Activated naive CD4-positive, alpha-beta T cell treated with anti-CD3 and anti-CD28 coated beads, Interleukin-2, amount 50 U/mL, for 72 hours (primary cell): ENCODE results near the gene GRIK3. TPM values are rescaled to one million over a fixed set of nuclear protein-coding genes. Genes with fewer than 3 reads are reported as not detected.

ENCODE experiments used
- ATAC-seq, 2 donors: fragments of 150-1000 bp; cut with Tn5 transposase; 2 replicates each; pipeline ENCODE4 v1.10.0; 2021; ENCODE audit warnings: mild to moderate bottlenecking in 2 of 2, moderate library complexity in 2 of 2
- DNase-seq, 2 donors: peaks; one replicate each; pipeline ENCODE4 v3.0.0; 2021 to 2022; ENCODE audit warnings: low spot score in 2 of 2
- H3K27ac Mint-ChIP-seq, 2 donors: one replicate each; pipeline ENCODE4 v1.8.0; 2022; ENCODE audit warnings: mild to moderate bottlenecking in 2 of 2, mixed read lengths in 2 of 2
- H3K36me3 Mint-ChIP-seq, 2 donors: one replicate each; pipeline ENCODE4 v1.8.0; 2022; ENCODE audit warnings: mixed read lengths in 2 of 2
- H3K9me3 Mint-ChIP-seq, 2 donors: one replicate each; pipeline ENCODE4 v1.8.0; 2022; ENCODE audit warnings: mixed read lengths in 2 of 2
- total RNA-seq, 2 donors: library from RNA; stranded (reverse); gene quantifications; one replicate each; pipeline ENCODE4 v1.2.3, GENCODE V29; 2022

Gene GRIK3
- total RNA-seq, 2 donors from 2014 or later: not detected

DNA sequence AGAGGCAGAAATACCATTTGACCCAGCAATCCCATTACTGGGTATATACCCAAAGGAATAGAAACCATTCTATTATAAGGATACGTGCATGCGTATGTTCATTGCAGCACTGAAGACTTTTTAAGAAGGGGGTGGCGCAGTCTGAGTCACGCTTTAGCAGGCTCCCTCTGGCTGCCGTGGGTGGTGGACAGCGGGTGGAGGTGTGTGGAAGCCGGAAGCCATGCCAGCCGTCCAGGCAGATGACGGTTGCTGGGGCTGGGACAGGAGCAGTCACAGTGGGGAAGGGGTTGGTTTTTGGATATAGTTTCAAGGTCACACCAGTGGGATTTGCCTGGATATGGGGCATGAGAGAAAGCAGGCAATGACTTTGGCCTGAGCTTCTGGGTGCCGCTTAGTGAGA is 270.5 kb downstream of the GRIK3 start:
- H3K36me3 Mint-ChIP-seq: no peaks in the 10 kb centered on the region
- H3K27ac Mint-ChIP-seq: no peak overlapping the region
- ATAC-seq (no peak), DNase-seq (no peak)
- no peaks in the 10 kb centered on the region for H3K9me3 Mint-ChIP-seq

DNA sequence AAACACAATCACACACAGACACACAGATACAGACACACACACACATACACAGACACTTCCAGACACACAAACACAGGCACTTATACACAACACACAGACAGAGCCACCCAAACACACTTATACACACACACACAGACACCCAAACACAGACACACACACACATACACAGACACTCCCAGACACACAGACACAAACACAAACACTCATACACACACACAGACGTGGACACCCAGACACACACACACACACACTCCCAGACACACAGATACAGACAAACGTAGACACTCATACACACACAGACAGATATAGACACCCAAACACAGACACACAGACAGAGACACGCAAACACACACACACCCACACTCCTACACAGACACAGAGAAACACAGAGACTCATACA is 272.1 kb downstream of the GRIK3 start:
- Mint-ChIP-seq H3K27ac (no peak overlapping the region), H3K36me3 (no peaks in the 10 kb centered on the region), H3K9me3 (no peaks in the 10 kb centered on the region)
- no peak for DNase-seq
- no peak for ATAC-seq

DNA sequence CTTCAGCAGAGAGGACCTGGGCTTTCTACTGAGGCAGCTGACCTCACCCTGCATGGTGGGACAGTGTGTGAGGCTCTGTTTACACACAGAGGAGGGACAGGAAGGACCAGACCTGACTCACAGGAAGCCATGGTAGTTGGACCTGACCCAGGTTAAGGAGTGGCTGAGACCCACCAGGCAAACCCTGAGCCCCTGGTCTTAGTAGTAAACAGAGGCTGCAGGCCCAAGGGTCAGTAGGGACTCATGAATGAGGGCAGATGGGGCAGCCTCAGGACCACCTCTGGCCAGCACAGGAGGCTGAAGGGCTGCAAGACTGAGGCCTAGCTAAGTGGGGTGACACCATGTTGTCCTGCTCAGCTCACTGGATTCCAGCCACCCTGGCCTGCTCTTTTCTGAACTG is 273.2 kb downstream of the GRIK3 start:
- ATAC-seq: no peak
- Mint-ChIP-seq H3K27ac (no peak overlapping the region), H3K36me3 (no peaks in the 10 kb centered on the region), H3K9me3 (no peaks in the 10 kb centered on the region)
- DNase-seq: no peak

DNA sequence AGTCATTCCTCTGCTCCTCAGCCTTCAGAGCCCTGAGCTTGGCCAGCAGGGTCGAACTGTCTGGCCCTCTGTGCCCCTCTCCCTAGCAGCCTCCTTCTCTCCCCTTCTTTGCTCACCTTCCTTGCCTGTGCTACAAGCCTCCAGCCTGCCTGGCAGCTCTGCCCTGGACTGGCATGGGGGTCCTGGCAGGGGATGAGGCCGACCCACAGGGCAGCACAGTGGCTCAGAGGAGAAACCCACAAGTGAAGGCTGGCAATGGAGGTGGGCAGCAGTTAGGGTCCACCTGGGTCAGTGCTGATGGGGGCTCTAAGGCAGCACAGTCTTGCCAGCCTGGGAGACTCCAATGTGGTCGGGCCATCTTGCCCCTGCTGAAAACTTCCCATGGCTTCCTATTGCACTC is 274.2 kb downstream of the GRIK3 start:
- no peak overlapping the region for H3K27ac Mint-ChIP-seq
- H3K36me3 Mint-ChIP-seq: no peaks in the 10 kb centered on the region
- H3K9me3 Mint-ChIP-seq: no peaks in the 10 kb centered on the region
- DNase-seq (no peak), ATAC-seq (no peak)

DNA sequence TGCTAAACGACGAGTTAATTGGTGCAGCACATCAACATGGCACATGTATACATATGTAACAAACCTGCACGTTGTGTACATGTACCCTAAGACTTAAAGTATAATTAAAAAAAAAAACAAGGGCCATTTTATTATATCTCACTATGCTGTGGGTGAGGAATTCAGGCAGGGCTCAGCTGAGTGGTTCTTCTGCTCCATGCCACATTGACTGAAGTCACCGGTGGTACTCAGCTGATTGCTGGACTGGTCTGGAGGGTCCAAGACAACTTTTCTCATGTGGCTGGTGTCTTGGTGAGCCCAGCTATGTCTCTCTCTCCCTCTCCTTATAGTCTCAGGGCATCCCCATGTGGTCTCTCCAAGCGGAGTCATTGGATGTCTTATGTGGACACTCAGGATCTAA is 275.0 kb downstream of the GRIK3 start:
- Mint-ChIP-seq H3K9me3 (no peaks in the 10 kb centered on the region), H3K36me3 (no peaks in the 10 kb centered on the region), H3K27ac (no peak overlapping the region)
- ATAC-seq: no peak
- DNase-seq: no peak

DNA sequence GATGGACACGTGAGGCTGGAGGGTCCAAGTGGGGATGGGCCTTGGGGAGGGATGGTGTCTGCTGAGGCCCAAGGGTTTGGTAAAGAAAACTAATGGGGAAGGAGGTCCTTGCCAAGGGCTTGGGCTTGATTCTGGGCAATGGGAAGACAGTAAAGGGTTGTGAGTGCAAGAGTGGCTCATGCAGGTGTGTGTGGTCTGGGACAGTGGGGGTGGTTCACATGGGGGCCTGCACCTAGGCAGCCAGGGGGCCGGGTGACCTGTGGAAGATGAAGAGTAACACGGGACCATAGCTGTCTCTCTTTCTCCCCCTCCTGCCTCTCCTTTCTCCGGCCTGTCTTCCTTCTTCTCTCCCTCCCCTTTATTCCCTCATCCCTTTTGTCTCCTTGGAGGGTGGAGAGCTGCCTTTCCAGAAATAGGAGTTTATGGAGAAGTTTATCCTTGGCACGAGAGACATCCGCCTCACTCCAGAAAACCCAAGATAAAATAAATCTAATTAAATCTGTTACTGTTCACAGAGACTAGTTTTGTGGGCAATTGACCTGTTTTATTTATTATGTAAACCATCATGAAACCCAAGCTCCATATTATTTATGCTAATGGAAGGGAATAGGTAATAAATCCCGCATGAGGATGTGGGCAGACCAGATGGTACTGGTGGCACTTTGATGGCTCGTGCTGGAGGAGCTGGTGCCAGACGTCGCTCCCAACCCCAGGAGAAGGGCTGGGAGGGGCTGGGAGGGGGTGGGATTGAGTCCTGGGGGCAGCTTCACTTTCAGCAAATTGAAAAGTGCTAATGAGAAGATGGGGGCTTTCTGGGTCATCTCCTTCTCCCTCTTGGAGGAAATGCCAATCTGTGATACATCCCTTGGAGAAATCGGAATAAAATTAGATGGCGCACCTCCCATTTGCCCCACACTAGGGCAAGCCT is 278.7 kb downstream of the GRIK3 start:
- DNase-seq (no peak), ATAC-seq (no peak)
- H3K36me3 Mint-ChIP-seq: no peaks in the 10 kb centered on the region
- no peaks in the 10 kb centered on the region for H3K9me3 Mint-ChIP-seq
- peak overlapping the region in 1 of 2 donors; percentile 45 for H3K27ac Mint-ChIP-seq

DNA sequence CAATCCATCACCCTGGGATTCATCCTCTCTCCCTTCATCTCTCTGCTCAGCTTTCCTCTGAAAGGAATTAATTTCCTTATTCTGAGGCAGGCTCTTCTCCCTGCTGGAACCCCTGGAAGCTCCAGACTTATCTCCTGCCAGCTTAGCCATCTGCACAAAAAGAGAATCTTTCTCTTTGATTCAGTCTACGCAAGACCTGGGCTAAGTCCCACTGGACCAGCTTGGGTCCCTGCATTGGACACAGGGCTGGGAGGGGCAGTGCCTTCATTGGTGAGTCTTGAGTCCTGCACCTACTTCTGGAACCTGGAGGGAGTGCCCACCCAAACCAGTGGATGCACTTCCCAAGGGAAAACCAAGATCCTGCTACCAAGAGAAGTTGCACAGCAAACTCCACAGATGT is 279.9 kb downstream of the GRIK3 start:
- ATAC-seq (no peak), DNase-seq (no peak)
- Mint-ChIP-seq H3K9me3 (no peaks in the 10 kb centered on the region), H3K36me3 (no peaks in the 10 kb centered on the region), H3K27ac (no peak overlapping the region)

DNA sequence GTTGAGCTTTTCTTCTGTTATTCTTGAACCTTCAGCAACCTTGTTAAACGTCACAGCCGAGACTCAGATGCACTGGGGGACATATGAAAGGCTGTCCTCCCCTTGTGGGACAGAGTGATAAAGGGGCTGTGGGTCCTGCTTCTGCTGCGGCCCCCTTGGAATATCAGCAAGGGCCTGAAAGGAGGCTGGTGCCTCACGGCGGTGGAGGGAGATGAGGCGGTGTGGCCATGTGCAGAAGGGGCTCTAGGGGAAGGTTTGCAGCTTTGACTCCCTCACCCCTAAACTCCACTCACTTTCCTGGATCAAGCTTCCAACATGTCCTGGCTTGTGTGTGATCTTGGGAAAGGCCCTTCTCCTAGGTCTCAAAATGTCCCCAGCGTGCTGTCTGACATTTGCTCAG is 280.9 kb downstream of the GRIK3 start:
- Mint-ChIP-seq H3K36me3 (no peaks in the 10 kb centered on the region), H3K27ac (no peak overlapping the region), H3K9me3 (no peaks in the 10 kb centered on the region)
- ATAC-seq: no peak
- DNase-seq: no peak

DNA sequence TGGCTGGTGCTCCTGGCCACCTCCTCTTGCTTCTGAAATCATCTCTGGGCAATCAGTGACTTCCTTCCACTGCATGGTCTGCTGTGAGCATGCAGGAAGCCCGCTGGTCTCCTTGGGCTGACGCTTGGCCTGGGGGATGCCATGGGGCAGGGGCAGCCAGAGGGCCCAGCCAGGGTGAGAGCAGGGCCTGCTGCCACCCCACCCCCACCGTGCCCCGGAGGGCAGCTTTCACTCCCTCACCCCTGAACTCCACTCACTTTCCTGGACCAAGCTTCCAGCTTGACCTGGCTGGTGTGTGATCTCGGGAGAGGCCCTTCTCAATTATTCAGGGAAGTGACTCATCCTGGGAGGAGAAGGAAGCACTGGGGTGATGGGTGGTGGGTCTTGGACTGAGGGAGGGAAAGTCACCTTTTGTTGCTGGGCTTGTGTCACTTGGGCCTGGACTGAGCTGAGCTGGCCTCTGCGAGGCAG is 281.4 kb downstream of the GRIK3 start:
- ATAC-seq (no peak), DNase-seq (no peak)
- Mint-ChIP-seq H3K36me3 (no peaks in the 10 kb centered on the region), H3K27ac (no peak overlapping the region), H3K9me3 (no peaks in the 10 kb centered on the region)

DNA sequence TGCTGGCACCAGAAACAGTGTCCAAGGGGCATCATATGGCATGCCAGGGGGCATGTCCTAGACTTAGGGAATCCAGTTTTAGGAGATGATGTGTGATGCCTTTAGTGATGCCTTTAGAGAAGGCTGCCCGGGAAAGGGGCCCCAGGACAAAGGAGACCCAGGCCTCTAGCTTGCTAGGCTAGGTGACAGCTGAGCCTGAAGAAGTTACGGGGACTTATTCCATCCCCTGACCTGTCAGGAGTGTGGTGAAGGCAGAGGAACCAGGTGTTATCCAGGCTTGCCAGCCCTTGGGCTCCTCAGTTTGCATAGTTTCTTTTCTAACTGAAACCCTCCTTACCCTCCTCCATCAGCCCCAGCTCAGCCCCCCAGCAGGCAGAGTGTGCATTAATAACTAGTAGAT is 281.9 kb downstream of the GRIK3 start:
- H3K9me3 Mint-ChIP-seq: no peaks in the 10 kb centered on the region
- no peak overlapping the region for H3K27ac Mint-ChIP-seq
- H3K36me3 Mint-ChIP-seq: no peaks in the 10 kb centered on the region
- ATAC-seq (no peak), DNase-seq (no peak)

DNA sequence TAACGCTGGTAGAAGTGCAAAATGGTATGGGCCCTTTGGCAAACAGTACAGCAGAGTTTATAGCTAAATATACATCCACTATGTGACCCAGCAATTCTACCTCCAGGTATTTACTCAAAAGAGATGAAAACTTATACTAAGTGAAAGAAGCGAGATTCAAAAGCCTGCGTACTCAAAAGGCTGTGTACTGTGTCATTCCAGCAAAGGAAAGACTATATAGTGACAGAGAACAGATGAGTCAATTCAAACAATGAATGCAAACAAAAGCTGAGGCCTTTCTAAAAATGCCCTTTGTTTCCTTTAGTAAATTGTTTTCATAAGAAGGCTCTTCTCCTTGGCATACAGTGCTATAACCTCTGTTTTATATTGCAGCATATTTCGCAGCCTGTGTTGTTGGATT is 282.8 kb downstream of the GRIK3 start:
- H3K36me3 Mint-ChIP-seq: no peaks in the 10 kb centered on the region
- no peak for ATAC-seq

DNA sequence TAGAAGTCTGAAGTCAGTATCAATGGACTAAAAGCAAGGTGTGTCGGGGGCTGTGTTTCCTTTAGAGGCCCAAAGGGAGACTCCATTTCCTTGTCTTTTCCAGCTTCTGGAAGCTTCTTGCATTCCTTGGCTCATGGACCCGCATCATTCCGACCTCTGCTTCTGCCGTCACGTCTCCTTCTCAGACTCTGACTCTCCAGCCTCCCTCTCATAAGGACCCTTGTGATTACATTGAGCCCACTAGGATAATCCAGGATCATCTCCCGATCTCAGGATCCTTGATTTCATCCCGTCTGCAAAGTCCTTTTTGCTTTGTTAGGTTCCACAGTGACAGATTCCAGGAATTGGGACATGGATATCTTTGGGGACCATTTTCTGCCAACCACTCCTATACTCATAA is 285.8 kb downstream of the GRIK3 start:
- ATAC-seq: no peak
- Mint-ChIP-seq H3K9me3 (no peaks in the 10 kb centered on the region), H3K36me3 (no peaks in the 10 kb centered on the region), H3K27ac (no peak overlapping the region)
- no peak for DNase-seq

More for the DNA sequence above, 282.8 kb downstream of the GRIK3 start:
- no peak overlapping the region for H3K27ac Mint-ChIP-seq
- no peaks in the 10 kb centered on the region for H3K9me3 Mint-ChIP-seq
- DNase-seq: no peak
